VCaP (cell line): ENCODE results near the gene KRT83.

Experiments
- H3K27ac ChIP-seq: fragments of 450-650 bp; 2 replicates; pipeline ENCODE4 v1.5.1; 2017
- CTCF ChIP-seq: fragments of 450-650 bp; conservative IDR thresholded peaks from 2 replicates; pipeline ENCODE4 v1.5.1; 2017; ENCODE audit warnings: mild to moderate bottlenecking, moderate library complexity

Gene KRT83

GRCh38 chr12:52267266-52267665, 53.9 kb downstream of the KRT83 start:
- no peak for TF ChIP-seq CTCF
- H3K27ac ChIP-seq: no peak overlapping the region

- TF ChIP-seq CTCF: no peak
- H3K27ac ChIP-seq: no peak overlapping the region
Observed at GRCh38 chr12:52266514-52266913, 54.7 kb downstream of the KRT83 start.

- TF ChIP-seq CTCF: no peak
- no peak overlapping the region for H3K27ac ChIP-seq
Observed at GRCh38 chr12:52264435-52264825, 56.8 kb downstream of the KRT83 start.
